GM19035 (cell line): ENCODE measurements around the gene DGKI.

Source experiments
- ATAC-seq: cut with Tn5 transposase; IDR thresholded peaks from one replicate; pipeline ENCODE4 v1.9.1; 2021; ENCODE audit not compliant: unreplicated experiment

Gene DGKI

DNA sequence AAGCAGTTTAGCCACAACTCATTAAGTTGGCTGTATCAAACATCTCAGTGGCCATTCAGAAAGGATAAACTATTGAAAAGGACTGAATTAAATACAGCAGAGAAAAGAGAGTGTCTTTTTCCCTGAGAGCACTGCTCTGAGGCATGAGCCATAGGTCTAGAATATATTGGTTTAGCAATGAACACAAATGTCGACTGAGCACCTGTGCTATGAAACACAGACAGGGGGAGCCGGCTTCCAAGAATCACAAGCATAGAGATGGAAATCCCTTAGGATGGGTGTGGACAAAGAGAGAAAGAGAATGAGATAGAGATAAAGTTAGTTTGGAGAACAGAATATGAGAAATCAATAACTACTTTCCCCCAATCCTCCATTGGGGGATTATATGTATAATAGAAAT lies 54.8 kb downstream of the DGKI start:
- no peak for ATAC-seq

DNA sequence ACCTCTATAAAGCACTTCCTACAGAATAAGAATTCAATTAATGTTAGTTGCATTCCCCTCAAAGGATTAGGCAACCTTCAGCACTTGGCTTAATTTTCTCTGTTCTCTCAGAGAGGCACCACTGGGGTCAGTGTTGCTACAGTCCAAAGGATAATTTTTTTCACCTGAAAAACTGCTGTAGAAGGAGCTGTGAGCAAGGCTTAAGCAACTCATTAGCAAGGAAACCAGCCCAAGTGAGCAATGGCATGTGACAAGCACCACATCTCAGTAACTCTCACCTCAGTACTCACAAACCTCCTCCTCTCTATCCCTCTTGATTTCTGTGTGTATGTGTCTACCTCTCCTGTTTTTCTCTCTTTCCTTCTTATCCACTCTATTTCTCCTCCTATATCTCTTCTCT lies 55.9 kb downstream of the DGKI start:
- no peak for ATAC-seq

DNA sequence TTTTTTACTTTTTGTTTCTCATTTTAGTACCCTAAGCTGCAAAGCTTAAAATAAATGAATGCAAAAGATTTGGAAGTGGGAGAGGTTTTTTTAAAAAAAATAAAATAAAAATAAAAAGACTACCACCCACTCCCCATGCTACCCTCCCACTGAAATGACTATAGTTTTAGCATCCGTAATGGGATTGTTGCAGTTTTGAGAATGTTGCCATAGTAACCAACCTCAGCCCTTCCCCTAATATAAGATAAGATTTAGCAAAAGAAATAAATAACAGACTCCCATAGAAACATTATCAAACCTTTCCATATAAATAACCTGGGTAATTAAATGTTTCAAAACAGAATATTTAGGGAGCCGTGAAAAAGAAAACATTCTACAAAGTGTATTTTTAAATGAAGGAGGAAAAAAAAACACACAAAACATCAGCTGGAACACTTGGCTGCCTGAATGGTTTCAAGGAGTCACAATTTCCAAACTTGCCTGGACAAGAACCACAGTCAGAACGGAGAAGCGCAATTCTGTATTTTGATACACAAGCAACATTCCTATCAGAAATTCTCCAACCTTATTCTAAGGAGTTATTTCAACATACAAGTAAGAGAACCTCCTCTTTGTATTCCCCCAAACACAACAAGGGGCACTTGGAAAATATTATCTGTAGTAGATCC lies 57.4 kb downstream of the DGKI start:
- ATAC-seq, result no peak

DNA sequence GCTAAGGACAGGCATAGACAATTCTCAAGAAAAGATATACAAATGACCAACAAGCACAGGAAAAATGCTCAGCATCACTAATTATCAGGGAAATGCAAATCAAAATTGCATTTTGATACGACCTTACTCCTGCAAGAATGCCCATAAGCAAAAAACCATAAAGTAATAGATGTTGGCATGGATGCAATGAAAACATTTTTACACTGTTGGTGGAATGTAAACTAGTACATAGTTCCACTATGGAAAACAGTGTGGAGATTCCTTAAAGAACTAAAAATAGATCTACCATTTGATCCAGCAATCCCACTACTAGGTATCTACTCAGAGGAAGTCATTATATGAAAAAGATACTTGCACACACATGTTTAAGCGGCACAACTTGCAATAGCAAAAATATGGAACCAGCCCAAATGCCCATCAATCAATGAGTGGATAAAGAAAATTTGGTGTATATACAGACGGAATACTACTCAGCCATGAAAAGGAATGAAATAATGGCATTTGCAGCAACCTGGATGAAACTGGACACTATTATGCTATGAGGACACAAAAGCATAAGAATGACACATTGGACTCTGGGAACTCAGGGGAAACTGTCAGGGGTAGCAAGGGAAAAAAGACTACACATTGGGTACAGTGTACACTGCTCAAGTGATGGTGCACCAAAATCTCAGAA lies 59.3 kb downstream of the DGKI start:
- no peak for ATAC-seq

DNA sequence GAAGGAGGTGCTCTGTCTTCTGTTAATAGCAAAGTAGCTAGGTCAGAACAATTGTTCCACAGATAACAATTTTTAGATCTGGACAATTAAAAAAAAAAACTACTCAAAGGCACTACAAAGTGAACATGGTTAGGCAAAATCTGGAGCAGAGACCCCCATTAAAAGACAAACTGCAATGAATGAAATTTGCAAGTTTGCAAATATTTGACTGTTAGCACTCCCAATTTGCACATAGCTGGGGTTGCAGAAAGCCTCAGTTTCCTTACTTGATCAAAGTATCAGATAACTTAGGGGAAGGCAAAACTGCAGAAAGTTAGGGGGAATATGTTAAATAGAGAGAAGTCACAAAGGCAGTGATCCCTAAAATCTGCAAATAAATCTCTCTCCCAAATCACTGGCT lies 68.3 kb downstream of the DGKI start:
- ATAC-seq, result no peak

DNA sequence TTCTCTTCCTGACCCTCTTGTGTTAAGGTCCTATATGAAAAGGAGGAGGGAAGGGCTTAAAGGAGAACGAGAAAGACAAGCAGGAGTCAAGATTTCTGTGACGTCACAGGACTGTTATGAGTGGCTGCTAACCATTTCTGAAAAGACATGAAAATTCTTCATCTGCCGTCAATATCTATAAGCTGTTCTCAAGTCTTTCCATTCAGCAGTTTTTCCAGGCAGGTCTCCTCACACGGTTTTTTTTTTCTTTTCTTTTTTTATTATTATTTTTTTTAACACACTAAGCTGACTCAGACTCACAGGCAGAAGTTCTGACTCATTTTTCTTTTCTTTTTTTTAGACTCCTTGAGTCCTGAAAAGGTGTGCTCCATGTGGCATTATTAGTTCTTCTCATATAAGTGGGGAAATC lies 72.0 kb downstream of the DGKI start:
- no peak for ATAC-seq

- ATAC-seq, result no peak
Measured at GRCh38 chr7:137772748-137773147, 74.0 kb downstream of the DGKI start.

- ATAC-seq, result no peak
Measured at GRCh38 chr7:137772316-137772715, 74.5 kb downstream of the DGKI start.

DNA sequence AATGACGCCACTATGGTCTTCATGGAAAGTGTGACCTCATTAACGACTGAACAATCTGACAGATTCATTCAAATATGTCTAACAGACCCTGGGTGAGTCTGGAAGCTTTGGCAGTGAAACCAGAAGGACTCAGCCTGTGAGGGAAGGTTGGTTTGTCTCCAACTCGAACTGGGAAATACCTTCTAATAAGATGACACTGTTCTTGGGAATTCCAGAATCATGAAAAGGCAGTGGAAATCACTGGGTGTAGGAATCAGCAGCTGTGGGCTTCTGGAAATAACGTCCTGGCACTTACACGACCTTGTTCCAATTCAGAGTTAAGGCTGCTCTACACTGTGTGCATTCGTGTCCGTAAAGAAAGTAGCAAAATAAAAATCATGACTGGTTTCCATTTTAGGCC lies 75.1 kb downstream of the DGKI start:
- ATAC-seq, result no peak

GRCh38 chr7:137771273-137771672 lies 75.5 kb downstream of the DGKI start:
- ATAC-seq, result no peak

GRCh38 chr7:137768366-137768765 lies 78.4 kb downstream of the DGKI start:
- no peak for ATAC-seq

DNA sequence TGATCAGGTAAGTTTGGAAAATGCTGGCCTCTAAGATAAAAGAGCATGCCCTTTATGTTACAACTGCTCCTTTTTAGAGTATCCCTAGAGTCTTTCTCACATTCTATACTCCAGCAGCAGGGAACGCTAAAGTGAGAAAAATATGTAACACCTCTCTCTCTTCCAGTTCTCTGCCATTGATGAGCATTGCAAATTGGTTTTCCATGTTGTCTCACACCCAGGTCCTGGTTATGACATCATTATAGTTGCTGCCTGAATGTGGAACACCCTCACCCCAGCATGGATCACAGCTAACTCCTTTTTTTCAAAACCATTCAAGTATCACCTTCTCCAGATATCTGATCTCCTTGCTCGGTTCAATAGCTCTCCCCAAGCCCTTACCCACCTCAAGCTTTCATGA lies 84.4 kb downstream of the DGKI start:
- ATAC-seq, result no peak

DNA sequence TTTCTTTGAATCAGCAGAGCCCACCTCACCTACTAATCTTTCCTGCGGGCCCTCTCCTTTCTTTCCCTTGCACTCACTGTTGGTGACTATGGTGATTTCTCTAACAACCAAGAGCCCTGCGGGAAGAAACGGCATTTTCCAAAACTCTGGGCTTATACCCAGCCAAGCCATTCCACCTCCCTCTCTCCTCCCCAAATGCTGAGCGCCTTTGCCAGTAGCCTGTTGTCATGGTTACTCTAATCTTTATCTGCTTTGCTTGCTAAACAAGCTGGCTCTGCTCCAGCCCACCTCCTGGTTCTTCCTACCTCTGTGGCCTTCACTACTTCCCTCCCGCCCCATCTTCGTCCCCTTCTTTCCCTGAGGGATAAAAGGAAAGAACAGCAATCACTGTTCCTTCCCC lies 86.7 kb downstream of the DGKI start:
- no peak for ATAC-seq

DNA sequence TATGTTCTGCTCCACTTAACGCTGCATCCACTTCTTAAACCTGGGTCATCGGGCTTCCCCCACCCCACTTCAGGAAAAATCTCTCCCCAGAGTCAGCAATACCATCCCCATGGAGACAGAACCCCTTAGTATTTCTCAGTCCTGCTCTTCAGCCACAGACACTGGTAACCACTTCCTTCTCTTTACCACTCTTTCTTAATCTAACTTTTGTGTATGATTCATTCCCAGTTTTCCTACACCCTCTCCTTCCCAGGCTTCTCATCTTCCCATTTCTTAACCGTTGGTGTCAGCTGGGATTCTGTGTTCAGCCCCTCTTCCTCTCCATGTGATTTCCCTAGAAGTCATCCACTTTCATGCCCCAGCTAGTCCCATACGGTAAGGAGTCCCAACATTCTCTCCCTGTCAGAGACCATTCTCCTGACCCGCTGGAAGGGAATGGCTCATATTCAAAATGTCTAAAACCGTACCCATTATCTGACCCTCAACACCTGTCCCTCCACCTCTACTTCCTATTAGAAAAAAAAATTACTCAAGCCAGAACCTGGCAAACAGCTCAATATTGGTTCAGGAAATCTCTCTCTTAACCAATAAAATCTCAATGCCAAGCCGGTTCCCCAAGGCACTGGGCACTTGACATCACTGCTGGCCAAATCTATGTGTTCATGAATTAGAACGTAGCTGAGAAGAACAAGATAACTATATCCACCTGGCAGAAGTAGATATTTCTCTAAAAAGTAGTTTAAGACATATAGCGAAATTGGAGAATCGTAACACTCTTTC lies 89.4 kb downstream of the DGKI start:
- ATAC-seq, result no peak

DNA sequence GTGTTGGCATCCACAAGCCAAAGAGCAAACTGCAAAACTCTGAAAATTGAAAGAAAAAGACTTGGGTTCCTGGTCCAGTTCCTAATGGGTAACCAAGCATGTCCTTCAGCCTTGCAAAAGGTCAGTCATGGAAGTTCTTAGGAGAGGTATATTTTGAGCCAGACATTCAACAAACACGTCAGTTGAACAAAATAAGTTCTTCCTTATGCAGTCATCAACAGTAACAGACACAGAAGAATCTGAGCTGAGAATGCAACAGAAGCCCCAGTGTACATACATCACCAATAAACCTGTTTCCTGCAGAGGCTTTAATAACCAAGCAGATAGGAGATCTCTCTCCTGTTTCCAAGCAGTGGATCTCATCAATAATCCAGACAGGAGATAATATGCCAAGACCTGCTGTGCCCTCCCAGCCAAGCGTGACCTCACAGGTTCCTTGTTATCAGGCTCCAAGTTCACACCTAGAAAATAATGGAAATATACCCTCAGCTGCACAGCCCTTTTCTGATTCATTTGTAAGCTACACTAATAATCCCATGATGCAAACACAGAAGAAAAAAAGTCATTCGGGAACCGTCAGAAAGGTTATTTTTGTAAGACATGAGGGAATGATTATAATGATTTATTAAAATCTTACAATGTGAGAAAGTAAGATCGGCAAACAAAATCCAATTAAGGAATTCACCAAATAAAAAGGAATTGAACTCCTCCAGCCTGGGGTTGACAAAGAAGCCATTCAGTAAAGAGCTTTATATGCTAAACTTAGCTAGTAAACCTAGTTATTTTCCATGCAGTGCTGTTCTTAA lies 90.7 kb downstream of the DGKI start:
- no peak for ATAC-seq

- ATAC-seq, result no peak
Measured at GRCh38 chr7:137755427-137755826, 91.3 kb downstream of the DGKI start.

GRCh38 chr7:137753948-137754851 lies 92.6 kb downstream of the DGKI start:
- no peak for ATAC-seq

DNA sequence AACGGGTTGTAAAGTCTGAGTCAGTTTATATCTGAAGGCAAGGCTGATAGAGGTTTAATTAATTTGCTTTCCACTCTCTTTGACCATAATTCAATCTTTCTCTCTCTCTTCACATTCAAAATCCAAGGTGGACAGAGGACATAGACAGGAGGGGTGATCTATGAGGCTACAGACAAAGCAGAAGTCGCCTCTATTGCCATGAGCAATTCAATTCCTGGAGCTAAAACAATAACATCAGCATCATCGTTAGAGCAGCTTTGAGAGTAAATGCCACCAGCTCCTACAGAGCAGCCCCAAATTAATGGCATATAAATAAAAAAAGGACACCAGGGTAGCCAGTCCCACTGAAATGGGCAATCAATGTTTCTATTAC lies 93.2 kb downstream of the DGKI start:
- no peak for ATAC-seq

- ATAC-seq, result no peak
Measured at GRCh38 chr7:137753067-137753466, 93.7 kb downstream of the DGKI start.

DNA sequence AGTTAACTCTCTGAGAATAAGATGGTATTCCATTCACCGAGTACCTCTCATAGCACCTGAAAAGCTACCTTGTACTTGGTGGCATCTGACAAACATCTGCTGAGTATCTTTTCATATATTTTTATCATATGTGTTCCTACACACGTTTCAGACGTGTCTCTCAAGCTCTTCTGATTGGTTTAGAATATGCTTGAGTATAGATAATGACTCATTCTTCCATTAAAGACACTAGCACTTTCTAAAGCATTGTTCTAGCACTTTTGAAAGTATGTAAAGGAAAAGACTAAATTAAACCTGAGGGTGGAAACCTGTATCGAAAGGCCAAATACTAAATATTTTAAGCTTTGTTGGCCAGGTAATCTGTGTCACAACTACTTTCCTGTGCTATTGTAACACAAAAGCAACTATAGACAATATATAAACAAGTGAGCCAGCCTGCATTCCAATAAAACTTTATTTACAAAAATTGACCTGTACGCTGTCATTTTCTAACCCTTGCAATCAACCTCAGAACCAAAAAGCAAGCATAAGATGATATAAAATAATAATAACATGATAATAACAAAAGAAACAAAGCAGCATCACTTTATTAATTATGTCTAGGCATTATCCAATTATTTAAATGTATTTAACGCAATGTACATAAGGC lies 95.3 kb downstream of the DGKI start:
- ATAC-seq, result no peak
